Ectodermal cell (in vitro differentiated cells): ENCODE measurements around the gene PAPPA.

Source experiments
- H3K27ac ChIP-seq: 2 replicates; pipeline ENCODE4 v1.7.0; 2013; ENCODE audit warnings: mild to moderate bottlenecking, low read depth, low read length; ENCODE audit not compliant: insufficient read depth, poor library complexity, severe bottlenecking
- H3K27me3 ChIP-seq: 2 replicates; pipeline ENCODE4 v1.7.0; 2013; ENCODE audit warnings: mild to moderate bottlenecking, low read length; ENCODE audit not compliant: insufficient read depth, control insufficient read depth, poor library complexity, severe bottlenecking
- H3K36me3 ChIP-seq: one replicate; pipeline ENCODE4 v1.7.0; 2013; ENCODE audit warnings: low read length; ENCODE audit not compliant: control insufficient read depth, insufficient read depth
- H3K4me1 ChIP-seq: one replicate; pipeline ENCODE4 v1.7.0; 2013; ENCODE audit warnings: low read length; ENCODE audit not compliant: control insufficient read depth, insufficient read depth
- H3K4me3 ChIP-seq: 2 replicates; pipeline ENCODE4 v1.7.0; 2013; ENCODE audit warnings: low read depth, low read length, control low read depth; ENCODE audit not compliant: insufficient read depth
- H3K9me3 ChIP-seq: 2 replicates; pipeline ENCODE4 v1.7.0; 2013; ENCODE audit warnings: mild to moderate bottlenecking, low read length, moderate library complexity; ENCODE audit not compliant: control insufficient read depth
- WGBS, 2 experiments: methylation state at CpG; one replicate each; pipeline ENCODE4 v1.1.7; 2013; ENCODE audit warnings: missing lambda C conversion rate in 2 of 2; 5-methylcytosine and 5-hydroxymethylcytosine counted together

The PAPPA gene

DNA sequence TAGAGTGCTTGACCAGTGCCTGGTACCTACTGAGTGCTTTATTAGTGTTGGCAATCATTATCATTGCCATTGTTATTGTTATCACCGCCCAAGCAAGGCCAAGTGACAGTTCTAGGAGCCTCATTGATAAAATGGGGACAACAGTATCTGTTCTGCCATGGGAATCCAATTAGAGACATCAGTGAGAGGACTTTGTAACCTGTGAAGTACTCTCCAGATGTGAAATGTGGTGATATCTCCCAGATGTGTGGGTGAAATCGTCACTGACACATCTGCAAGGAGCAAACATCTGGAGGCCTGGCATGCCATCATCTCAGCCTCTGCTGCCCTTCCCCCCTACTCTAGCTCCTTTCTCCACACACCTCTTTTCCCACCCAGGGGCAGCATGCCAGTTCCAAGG is 260.8 kb downstream of the PAPPA start:
- no peaks in the 10 kb centered on the region for H3K4me1 ChIP-seq
- no peak overlapping the region for H3K27ac ChIP-seq
- WGBS, 2 experiments = 89 to 95% methylated on average over 2 of the region's 2 CpGs
- H3K4me3 ChIP-seq = no peak overlapping the region
- H3K36me3 ChIP-seq = no peaks in the 10 kb centered on the region
- no peaks in the 10 kb centered on the region for H3K9me3 ChIP-seq
- no peaks in the 10 kb centered on the region for H3K27me3 ChIP-seq

DNA sequence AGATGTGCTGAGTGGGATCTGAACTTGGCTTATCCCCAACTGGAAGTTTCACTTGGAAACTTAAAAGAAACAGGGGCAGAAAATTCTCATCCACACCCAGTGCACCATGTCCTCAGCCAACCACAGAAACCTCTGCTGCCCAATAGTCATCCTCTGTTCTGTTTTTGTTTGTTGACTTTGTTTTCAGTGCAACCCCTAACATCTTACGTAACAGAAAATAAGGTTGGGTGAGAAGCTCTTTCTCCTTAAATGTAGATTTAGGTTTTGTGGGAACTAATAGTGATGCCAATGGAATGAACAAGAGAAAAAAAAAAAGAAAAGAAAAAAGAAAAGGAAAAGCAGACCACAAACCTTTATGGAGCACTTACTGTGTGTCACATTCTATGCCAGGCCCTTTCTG is 262.8 kb downstream of the PAPPA start:
- no peak overlapping the region for H3K4me3 ChIP-seq
- H3K27me3 ChIP-seq = no peaks in the 10 kb centered on the region
- no peaks in the 10 kb centered on the region for H3K4me1 ChIP-seq
- H3K36me3 ChIP-seq = no peaks in the 10 kb centered on the region
- no peaks in the 10 kb centered on the region for H3K9me3 ChIP-seq
- 100% methylated on average over 1 of the region's 1 CpG; no CpG with 5 or more reads in 1 of the 2 experiments for WGBS, 2 experiments
- no peak overlapping the region for H3K27ac ChIP-seq

DNA sequence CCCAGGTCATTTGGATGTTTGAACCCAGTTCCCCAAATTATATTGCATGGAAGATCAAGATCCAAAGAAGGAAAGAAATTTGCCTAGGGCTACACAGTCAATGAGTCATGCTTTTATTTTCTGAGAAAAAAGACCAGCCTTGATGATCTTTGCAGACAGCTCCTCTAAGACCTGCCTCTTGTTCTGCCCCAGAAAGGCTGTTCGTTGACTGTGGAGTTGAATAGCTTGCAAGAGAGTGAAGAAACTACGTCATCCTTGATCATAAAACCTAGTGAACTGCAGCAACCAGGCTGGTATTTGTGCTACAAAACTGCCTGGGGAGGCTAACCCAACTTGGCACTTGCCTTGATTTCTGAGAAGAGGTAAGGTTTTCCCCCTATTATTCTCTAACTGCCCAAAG is 263.9 kb downstream of the PAPPA start:
- Histone ChIP-seq H3K9me3 (no peaks in the 10 kb centered on the region), H3K36me3 (no peaks in the 10 kb centered on the region), H3K4me3 (no peak overlapping the region), H3K4me1 (no peaks in the 10 kb centered on the region), H3K27me3 (no peaks in the 10 kb centered on the region), H3K27ac (no peak overlapping the region)
- 94 to 98% methylated on average over 2 of the region's 2 CpGs for WGBS, 2 experiments

DNA sequence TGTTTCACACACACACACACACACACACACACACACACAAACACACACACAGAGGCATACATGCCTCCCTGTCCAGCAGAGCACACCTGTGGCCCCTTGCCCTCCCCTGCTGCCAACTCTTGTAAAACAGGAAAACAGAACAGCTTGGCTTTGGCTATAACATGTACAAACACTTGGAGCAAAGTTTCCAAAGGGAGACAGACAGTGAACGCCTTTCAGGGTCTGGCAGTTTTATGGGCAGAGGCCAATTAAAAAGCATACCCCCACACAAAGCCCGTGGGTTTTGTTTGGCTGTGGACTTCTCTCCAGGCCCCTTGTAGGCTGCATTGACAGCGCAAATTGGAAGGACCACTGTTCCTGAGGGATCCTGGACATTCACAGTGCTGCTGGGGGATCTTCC is 265.6 kb downstream of the PAPPA start:
- Histone ChIP-seq H3K36me3 (no peaks in the 10 kb centered on the region), H3K4me1 (no peaks in the 10 kb centered on the region), H3K27me3 (no peaks in the 10 kb centered on the region), H3K27ac (no peak overlapping the region), H3K4me3 (no peak overlapping the region), H3K9me3 (no peaks in the 10 kb centered on the region)
- 77 to 78% methylated on average over 3 of the region's 3 CpGs for WGBS, 2 experiments

DNA sequence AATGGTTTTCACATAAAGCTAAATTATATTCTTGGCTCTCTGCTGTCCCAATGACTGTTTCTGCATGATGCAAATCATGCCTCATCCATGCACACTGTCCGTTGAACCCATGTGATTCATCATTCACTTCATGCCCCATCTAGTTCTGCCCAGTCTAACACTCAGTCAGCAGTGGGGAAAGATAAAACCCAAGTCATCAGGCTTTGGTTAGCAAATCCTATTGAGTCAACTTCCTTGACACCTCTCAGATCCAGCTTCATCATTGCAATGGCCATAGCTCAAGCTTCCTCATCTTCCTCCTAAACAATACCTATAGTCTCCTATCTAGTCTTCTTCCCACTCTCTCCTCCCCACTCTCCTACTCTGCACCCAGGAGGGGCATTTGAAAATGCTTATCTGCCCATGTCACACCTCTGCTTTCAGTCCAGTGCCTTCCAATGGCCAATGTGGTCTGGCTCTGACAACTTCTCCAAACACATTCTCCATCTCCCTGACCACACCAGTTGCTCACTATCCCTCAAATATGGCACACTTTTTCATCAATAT is 267.5 kb downstream of the PAPPA start:
- Histone ChIP-seq H3K9me3 (no peaks in the 10 kb centered on the region), H3K27me3 (no peaks in the 10 kb centered on the region), H3K27ac (no peak overlapping the region)

DNA sequence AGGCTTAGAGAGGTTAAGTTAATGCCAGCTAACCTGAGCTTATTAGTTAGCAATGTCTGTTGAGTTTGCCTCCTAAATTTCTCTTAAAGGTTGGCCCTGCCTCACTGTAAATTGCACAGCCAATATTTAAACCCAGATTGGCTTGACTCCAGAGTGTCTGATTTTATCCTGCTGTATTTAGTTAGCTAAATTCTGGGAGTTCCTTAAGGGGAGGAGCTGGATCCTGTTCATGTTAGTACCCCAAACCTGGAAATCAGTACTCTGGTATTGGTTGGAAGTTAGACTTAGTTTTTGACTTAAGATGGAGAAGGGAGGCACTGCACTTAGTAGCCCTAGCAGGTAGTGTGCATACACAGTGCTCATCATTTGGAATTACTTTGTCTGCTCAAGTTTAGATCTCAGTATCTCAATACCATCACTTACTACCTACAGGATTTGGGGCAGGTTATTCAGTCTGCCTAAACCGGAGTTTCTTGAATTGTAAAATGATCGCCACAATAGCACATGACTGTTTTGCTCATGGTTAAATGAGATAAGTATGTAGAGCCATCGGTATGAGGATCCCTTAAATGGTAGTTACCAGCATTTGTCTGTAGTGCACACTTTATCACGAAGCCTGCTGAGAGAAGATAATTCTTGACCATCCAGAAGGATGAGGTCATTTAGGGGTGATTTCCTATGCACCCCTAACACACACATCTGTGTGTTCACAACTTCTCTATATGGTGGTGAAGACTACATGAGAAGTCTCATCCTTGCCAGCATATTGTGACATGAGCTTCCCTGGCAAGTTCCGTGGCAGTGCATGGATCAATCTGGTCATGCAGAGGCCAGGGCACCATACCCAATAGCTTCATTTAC is 268.8 kb downstream of the PAPPA start:
- Histone ChIP-seq H3K4me3 (no peak overlapping the region), H3K27me3 (no peaks in the 10 kb centered on the region), H3K9me3 (no peaks in the 10 kb centered on the region), H3K27ac (no peak overlapping the region), H3K36me3 (no peaks in the 10 kb centered on the region), H3K4me1 (no peaks in the 10 kb centered on the region)
- WGBS, 2 experiments = 94 to 97% methylated on average over 5 of the region's 5 CpGs

More for the DNA sequence above, 267.5 kb downstream of the PAPPA start:
- Histone ChIP-seq H3K36me3 (no peaks in the 10 kb centered on the region), H3K4me3 (no peak overlapping the region), H3K4me1 (no peaks in the 10 kb centered on the region)
- 94 to 95% methylated on average over 1 of the region's 1 CpG for WGBS, 2 experiments

DNA sequence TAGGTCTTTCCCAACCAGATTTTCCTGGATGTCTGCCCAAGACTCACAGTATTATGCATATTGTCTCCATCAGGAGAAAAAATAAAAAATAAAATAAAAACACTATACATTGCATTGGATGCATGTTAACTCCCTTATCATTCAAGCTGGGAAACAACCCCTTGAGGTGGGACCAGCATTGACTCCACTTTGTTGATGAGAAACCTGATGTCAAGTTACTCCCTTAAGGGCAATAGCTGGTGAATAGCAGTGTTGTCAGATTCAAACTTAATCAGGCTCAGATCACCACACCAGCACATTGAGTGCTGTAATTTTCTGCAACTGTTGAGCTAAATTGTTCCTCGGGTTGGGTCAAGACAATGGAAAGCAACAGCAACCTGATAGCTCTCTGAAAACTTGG is 269.6 kb downstream of the PAPPA start:
- Histone ChIP-seq H3K4me1 (no peaks in the 10 kb centered on the region), H3K36me3 (no peaks in the 10 kb centered on the region), H3K9me3 (no peaks in the 10 kb centered on the region), H3K27me3 (no peaks in the 10 kb centered on the region), H3K27ac (no peak overlapping the region), H3K4me3 (no peak overlapping the region)
- WGBS, 2 experiments = 84 to 91% methylated on average over 1 of the region's 1 CpG

DNA sequence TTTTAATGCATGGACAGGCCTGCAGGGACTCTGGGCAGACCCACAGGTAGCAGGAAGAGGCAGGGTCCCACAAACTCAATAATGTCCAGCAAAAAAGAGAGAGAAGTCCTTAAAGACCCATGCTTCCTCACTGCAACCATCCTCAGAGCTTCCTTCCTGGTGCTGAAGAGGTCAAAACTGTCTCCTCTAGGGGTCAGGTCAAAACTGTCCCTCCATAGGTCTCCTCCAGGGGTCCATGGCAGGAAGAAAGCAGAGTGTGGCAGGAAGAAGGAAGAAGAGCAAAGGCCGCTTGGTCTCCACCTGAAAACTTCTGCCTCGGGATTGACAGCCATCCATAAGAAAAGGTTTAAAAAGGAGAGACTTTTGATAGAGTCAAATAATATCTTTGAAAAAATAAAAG is 271.7 kb downstream of the PAPPA start:
- Histone ChIP-seq H3K27ac (no peak overlapping the region), H3K4me3 (no peak overlapping the region), H3K4me1 (no peaks in the 10 kb centered on the region), H3K27me3 (no peaks in the 10 kb centered on the region), H3K9me3 (no peaks in the 10 kb centered on the region), H3K36me3 (no peaks in the 10 kb centered on the region)
- 93 to 96% methylated on average over 2 of the region's 2 CpGs for WGBS, 2 experiments

DNA sequence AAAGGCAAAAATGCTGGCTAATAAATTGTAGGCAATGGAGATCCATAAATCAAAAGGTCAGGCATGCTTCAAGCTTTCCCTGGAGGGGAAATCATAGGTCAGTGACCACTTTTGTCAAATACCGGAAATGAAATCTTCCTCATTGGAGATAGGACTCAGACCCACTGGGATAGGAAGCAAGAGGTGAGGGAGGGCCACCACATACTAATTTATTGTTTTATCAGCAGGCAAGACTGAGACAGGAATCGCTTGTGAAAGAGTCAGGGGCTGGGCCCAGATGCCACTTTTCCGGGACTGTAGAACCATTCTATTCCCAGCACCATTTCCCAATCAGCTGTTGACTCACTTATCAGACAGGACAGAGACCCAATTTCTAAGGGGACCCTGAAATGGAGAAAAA is 277.3 kb downstream of the PAPPA start:
- Histone ChIP-seq H3K4me3 (no peak overlapping the region), H3K9me3 (no peaks in the 10 kb centered on the region), H3K27ac (no peak overlapping the region), H3K4me1 (no peaks in the 10 kb centered on the region), H3K27me3 (no peaks in the 10 kb centered on the region), H3K36me3 (no peaks in the 10 kb centered on the region)
- 89 to 96% methylated on average over 3 of the region's 3 CpGs for WGBS, 2 experiments

DNA sequence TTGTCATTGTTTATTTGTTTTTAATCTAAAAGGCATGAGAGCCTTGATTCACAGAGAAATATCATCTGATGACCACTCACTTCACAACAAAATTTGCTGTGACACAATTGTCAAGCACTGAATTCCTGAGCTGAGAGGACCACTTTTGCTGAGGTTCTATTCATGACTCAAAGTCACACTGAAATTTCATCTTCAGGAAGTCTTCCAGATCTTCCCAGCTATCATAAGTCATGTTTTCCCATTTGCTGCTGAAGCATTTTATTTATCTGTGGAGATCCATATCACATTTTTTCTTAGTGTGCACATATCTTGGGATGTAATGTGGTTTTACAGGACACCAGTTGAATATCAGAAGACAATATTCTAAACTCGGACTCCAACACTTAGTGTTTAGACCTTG is 278.5 kb downstream of the PAPPA start:
- Histone ChIP-seq H3K9me3 (no peaks in the 10 kb centered on the region), H3K27ac (no peak overlapping the region), H3K4me3 (no peak overlapping the region), H3K36me3 (no peaks in the 10 kb centered on the region), H3K4me1 (no peaks in the 10 kb centered on the region), H3K27me3 (no peaks in the 10 kb centered on the region)
- 83 to 100% methylated on average over 1 of the region's 1 CpG for WGBS, 2 experiments
